HG02759 (cell line): Measurements from ENCODE around the gene LRRC8A.
"Not testable (repeated sequence)": the region's sequence is repeated elsewhere in the genome, so short reads cannot be mapped to it uniquely, and the experiment has no call there.

Source experiments
- ATAC-seq: cut with Tn5 transposase; IDR thresholded peaks from one replicate; pipeline ENCODE4 v1.9.1; 2021; ENCODE audit warnings: mild to moderate bottlenecking, moderate library complexity; ENCODE audit not compliant: unreplicated experiment

The LRRC8A gene

GRCh38 chr9:128919402-128920089 lies 37.6 kb downstream of the LRRC8A start:
- no peak for ATAC-seq

- ATAC-seq = no peak
Measured at GRCh38 chr9:128920381-128921058, 38.6 kb downstream of the LRRC8A start, which contains the start of gene PHYHD1. TSS of gene PHYHD1 (plus strand) at chr9:128920982. CDS start at chr9:128922324, 1,342 bp downstream.

GRCh38 chr9:128921881-128922763 lies 40.2 kb downstream of the LRRC8A start:
- ATAC-seq = no peak

- ATAC-seq = no peak
Measured at GRCh38 chr9:128923493-128923883, 41.6 kb downstream of the LRRC8A start.

- no peak for ATAC-seq
Measured at GRCh38 chr9:128927731-128928411, 45.9 kb downstream of the LRRC8A start.

GRCh38 chr9:128928624-128929023 lies 46.7 kb downstream of the LRRC8A start:
- ATAC-seq = no peak

- ATAC-seq = no peak
Measured at GRCh38 chr9:128929560-128929959, 47.6 kb downstream of the LRRC8A start.

- no peak for ATAC-seq
Measured at GRCh38 chr9:128933731-128934130, 51.8 kb downstream of the LRRC8A start.

GRCh38 chr9:128936171-128936865 lies 54.4 kb downstream of the LRRC8A start:
- ATAC-seq = no peak

- ATAC-seq = no peak
Measured at GRCh38 chr9:128937310-128938165, 55.6 kb downstream of the LRRC8A start.

- no peak for ATAC-seq
Measured at GRCh38 chr9:128940271-128940921, 58.5 kb downstream of the LRRC8A start.

GRCh38 chr9:128940946-128941755 lies 59.2 kb downstream of the LRRC8A start:
- no peak for ATAC-seq

GRCh38 chr9:128943832-128944620 lies 62.1 kb downstream of the LRRC8A start:
- ATAC-seq = no peak

- not testable (repeated sequence) for ATAC-seq
Measured at GRCh38 chr9:128944966-128945365, 63.0 kb downstream of the LRRC8A start.

- no peak for ATAC-seq
Measured at GRCh38 chr9:128945798-128946501, 64.0 kb downstream of the LRRC8A start.

GRCh38 chr9:128946571-128947276 lies 64.8 kb downstream of the LRRC8A start:
- ATAC-seq = no peak
